Measurements from ENCODE around the gene KRTAP19-1.

- TF ChIP-seq SP1 (IDR thresholded peaks at IDR 0.05) (no peak), FOXA1 (IDR thresholded peaks at IDR 0.05) (no peak), ARNT (IDR thresholded peaks at IDR 0.05) (no peak), BHLHE40 (IDR thresholded peaks at IDR 0.05; ENCODE audit: borderline replicate concordance) (no peak), NFRKB (IDR thresholded peaks at IDR 0.05) (no peak), FOXM1 (IDR thresholded peaks at IDR 0.05; ENCODE audit: borderline replicate concordance) (no peak)
These were observed 2.0 kb upstream of the KRTAP19-1 start for GRCh38 chr21:30482130-30482529.
